ENCODE measurements around the gene MRTFA.

DNA sequence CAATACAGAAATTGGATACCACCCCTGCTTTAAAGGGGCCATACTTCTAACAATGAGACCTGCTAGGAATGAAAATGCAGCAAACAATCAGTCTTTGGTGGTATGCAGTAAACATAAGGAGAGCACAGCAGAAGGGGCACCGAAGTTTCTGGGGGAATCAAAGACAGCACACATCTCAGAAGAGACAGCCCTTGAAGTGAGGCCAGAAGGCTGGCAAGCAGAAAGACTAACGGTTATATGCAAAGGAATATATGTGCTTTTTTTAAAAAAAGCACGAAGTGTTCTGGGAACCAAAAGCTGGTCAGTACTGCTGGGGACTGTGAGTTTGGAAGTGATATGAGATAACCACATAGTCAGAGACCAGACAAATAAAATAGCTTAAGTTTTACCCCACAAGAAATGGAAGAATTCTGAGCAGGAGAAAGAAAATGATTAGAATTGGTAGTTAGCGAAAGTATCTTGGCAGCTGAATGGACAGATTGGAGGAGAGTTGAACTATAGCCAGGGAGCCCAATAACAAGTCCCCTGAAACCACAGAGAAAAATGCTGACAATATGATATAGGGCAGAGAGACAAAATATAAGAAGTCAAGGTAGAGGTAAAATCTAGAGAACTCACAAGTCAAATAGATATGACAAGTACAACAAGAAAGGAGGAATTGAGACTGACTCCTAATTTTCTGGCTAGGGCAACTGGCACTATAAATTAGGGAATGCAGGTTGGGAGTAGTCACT lies 125.7 kb downstream of the MRTFA start:
- TF ChIP-seq GABPA (IDR thresholded peaks at IDR 0.05; ENCODE audit: low read depth) = no peak
- no peak for TF ChIP-seq POLR2AphosphoS5 (IDR thresholded peaks at IDR 0.05; ENCODE audit: low read depth, low read length)
- TF ChIP-seq, protein P1, sequence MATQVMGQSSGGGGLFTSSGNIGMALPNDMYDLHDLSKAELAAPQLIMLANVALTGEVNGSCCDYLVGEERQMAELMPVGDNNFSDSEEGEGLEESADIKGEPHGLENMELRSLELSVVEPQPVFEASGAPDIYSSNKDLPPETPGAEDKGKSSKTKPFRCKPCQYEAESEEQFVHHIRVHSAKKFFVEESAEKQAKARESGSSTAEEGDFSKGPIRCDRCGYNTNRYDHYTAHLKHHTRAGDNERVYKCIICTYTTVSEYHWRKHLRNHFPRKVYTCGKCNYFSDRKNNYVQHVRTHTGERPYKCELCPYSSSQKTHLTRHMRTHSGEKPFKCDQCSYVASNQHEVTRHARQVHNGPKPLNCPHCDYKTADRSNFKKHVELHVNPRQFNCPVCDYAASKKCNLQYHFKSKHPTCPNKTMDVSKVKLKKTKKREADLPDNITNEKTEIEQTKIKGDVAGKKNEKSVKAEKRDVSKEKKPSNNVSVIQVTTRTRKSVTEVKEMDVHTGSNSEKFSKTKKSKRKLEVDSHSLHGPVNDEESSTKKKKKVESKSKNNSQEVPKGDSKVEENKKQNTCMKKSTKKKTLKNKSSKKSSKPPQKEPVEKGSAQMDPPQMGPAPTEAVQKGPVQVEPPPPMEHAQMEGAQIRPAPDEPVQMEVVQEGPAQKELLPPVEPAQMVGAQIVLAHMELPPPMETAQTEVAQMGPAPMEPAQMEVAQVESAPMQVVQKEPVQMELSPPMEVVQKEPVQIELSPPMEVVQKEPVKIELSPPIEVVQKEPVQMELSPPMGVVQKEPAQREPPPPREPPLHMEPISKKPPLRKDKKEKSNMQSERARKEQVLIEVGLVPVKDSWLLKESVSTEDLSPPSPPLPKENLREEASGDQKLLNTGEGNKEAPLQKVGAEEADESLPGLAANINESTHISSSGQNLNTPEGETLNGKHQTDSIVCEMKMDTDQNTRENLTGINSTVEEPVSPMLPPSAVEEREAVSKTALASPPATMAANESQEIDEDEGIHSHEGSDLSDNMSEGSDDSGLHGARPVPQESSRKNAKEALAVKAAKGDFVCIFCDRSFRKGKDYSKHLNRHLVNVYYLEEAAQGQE (IDR thresholded peaks at IDR 0.05; ENCODE audit: low read depth, low read length) = no peak
- TF ChIP-seq EZH2phosphoT487 (IDR thresholded peaks at IDR 0.05; ENCODE audit: borderline replicate concordance, low read depth) = no peak
- no peak for TF ChIP-seq FOXJ3 (CRISPR knock-in tag; IDR thresholded peaks at IDR 0.05)

Measured in SK-N-SH (cell line).